NCI-H2227 (cell line): ENCODE data around the gene RCOR1.

Source experiments
- DNase-seq: peaks from one replicate; lab custom pipeline; 2025; ENCODE audit not compliant: unreplicated experiment; lab: John Stamatoyannopoulos, UW

RCOR1 gene

GRCh38 chr14:102711946-102712345, 119.5 kb downstream of the RCOR1 start:
- DNase-seq, result no peak

- DNase-seq, result no peak
These were observed 124.8 kb downstream of the RCOR1 start for GRCh38 chr14:102717276-102717675.

GRCh38 chr14:102722646-102723045, 130.2 kb downstream of the RCOR1 start:
- no peak for DNase-seq

DNA sequence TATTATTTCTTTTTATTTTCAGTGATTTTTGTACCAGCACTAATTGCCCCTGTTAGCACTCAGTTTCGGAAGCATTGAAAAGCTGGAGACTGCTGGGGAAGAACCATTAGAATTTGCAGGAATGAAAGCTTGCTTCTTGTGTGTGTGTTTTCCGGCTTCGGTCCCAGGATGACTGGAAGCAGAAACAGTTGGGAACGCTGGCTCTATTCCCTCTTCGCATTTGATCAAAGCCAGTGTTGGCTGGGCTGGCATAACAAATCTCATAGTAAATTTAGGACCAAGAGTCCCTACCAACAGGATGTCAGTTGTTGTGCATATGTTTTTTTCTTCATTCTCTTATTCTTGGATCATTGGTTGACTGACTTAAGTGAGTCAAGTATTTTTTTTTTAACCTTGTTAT, 131.2 kb downstream of the RCOR1 start:
- DNase-seq, result no peak

DNA sequence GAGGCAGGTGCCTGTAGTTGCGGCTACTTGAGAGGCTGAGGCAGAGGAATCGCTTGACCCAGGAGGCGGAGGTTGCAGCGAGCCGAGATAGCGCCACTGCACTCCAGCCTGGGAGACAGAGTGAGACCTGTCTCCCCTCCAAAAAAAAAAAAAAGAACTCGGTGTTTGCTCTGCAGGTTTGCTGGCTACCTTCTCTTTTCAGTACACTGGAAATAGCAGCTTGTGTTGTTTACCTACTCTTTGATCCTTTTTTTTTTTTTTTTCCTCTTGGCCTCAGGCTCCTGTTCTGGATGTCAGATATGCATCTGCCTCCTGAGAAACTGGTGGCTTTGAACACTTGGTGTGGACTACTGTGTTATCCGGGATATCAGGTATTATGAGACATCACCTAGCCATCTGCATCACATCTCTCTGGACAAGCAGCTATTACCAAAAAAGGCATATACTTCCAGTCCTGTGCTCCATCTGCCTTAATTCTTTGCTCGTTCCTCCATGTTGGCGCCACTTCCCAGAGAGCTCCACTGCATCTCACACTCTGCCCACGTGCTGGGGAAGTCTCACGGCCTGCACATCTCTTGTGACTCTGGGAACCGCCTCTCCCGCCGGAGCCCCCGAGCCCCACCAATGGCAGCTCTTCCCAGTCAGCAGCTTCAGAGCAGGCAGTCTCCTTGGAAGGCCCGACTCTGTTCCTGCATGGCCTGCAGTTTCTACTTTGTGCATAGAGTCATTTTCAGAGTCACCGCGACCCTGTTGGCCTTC, 133.9 kb downstream of the RCOR1 start:
- no peak for DNase-seq

DNA sequence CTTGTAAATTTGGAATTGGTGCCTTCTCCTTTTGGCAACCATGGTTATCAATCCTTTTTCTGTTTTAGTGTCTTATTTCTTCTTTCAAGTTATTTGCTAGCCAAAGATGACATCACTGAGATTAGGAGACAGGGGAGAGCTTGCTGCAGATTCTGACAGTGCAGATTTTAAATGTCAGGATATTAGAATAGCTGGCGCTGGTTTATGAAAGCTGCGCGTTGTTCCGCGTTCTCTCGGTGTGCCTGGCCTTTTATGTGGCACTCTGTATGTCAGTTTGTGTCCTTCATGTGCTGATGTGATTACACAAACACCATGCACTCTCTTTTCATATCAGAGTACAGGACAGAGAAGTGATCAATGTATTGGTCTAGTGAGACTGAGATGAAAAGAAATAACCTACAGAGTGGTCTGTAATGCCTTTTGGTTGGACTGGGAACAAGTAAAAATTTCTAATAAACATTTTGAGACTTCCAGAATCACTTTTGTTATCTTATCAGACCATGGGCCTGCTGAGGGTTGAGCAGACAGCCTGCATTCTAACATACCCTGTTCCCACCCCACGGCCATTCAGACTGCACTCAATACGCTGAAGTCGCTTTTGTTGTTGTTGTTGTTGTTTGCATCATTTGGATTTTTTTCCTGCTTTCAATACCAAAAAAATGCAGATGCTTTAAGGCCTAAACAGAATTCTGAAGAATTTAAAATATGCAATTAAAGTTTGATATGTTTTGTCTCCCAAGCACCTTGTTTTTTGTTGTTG, 135.1 kb downstream of the RCOR1 start:
- no peak for DNase-seq

DNA sequence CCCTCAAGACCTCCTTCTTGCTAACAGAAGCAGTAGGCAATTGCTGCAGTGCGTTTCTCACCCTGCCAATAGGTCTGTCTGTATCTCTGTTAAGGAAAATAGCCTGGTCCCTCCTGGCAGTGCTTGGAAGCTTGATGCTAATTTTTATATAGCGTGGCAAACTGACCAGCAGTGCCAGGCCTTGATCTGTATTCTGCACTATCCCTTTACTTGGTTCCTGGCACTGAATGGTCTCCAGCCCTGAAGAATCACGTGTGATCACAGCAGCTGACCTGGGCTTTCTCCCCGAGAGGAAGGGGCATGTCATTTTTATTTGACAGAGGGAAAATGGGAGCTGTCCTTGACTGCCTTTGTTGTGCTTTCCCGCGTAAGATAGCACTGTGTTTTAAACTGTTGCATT, 136.1 kb downstream of the RCOR1 start:
- no peak for DNase-seq

DNA sequence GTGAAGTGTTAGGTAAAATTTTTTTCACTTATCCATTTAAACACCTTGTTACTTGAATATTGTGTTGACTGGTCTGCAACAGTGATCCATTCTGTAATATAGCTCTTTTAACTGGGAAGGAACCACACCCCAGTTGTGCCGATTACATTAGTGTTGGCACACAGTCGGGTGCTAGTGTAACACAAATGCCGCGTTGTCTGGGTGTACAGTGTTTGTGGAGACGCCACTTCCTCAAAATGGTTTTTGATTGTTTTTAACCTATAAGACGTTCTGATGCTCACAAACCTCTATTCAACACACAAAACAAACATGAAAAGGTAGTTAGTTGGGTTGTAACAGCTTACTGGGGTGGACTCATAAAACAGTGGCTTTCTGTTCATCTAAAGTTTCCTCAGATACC, 136.8 kb downstream of the RCOR1 start:
- DNase-seq, result no peak

DNA sequence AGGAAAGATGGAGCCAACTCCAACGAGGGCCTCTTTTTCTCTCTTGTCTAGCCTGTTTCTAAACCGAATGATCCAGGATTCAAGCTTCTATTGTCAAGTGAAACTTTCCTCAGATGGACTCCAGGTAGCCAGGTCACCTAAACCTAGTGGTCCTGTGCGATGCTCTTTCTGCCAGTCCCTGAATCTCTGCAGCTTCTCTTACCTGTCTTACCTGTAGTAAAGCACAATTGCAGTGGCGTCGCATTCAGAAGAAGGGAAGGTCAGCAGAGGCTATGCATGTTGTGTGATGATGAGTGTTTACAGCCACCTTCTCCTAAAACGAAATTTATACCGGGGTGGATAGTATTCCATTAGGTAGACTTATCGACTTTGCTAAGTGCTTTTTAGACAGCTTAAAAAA, 137.4 kb downstream of the RCOR1 start:
- no peak for DNase-seq

GRCh38 chr14:102731101-102731870, 138.8 kb downstream of the RCOR1 start:
- no peak for DNase-seq

DNA sequence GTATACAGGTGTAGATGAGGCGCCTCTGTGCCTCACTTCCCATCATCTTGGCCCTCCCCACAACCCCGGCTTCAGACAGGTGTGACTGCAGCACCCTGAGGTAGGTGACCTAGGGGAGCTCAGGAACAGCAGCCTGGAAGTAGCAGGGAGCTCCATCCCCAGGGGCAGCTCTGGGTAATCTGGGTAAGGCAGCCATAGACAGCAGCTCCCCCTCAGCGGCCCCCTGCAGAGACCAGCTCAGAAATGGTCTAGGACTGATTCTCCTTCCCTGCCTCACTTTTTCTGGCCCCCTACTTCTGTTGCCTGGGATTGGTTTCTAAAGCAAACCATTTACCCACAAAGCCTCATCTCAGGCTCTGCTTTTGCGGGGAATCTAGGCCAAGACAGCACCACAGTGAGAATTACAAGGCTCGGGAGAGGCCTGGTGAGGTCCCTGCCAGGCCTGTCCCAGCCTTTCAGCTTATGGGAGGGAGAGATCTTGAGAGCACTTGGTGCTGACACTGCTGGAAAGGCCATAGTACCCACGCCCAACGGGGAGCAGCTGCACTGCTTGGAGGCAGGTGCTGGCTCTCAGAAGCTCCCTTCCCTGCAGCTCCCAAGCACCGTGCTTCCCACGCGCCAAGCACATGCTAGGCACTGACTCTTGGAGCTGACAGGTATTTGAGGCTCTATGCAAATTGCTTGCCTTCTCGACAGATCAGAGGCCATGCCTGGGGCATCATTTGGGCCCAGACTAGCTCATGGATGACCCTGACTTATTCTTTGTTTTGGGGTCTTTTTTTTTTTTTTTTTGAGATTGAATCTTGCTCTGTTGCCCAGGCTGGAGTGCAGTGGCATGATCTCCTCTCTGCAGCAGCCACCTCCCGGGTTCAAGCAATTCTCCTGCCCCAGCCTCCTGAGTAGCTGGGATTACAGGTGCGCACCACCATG, 139.7 kb downstream of the RCOR1 start:
- no peak for DNase-seq

DNA sequence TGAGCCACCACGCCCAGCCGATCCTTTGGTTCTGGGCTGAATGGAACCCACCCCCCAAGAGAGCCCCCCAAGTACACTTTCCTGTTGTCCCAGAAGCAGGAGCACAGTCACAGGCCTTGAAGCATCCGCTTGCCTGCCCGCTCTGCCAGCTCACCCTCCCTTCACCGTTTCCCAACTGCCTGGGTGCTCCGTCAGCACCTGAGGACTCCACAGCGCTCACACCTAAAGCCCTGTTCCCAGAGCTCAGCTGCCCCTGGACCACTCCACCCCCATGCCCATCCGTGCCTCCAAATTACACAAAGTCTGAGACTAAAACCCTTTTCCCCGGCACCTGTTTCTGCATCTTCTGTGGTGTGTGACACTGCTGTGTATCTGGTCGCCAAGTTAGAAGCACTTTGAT, 140.5 kb downstream of the RCOR1 start:
- no peak for DNase-seq

- no peak for DNase-seq
These were observed 140.9 kb downstream of the RCOR1 start for GRCh38 chr14:102733326-102733725.

- DNase-seq, result no peak
These were observed 142.0 kb downstream of the RCOR1 start for GRCh38 chr14:102734436-102734835.

DNA sequence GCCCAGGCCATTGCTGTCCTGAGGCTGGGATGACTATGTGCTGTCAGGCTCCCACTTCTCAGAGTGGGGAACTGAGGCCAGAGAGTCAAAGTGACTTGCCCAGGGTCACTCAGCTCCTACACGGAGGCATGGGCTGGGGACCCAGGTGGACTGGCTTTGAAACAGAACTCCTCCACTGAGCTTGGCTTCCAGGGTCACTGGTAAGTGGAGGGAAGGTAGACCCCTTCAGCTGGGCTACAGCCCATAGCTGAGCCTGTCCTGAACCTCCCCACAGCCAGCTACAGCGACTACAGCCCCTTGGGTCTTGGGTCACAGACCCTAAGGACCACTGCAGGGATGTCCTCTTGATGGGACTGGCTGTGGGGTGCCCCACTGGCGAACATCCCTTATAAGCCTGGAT, 144.5 kb downstream of the RCOR1 start:
- DNase-seq, result no peak

DNA sequence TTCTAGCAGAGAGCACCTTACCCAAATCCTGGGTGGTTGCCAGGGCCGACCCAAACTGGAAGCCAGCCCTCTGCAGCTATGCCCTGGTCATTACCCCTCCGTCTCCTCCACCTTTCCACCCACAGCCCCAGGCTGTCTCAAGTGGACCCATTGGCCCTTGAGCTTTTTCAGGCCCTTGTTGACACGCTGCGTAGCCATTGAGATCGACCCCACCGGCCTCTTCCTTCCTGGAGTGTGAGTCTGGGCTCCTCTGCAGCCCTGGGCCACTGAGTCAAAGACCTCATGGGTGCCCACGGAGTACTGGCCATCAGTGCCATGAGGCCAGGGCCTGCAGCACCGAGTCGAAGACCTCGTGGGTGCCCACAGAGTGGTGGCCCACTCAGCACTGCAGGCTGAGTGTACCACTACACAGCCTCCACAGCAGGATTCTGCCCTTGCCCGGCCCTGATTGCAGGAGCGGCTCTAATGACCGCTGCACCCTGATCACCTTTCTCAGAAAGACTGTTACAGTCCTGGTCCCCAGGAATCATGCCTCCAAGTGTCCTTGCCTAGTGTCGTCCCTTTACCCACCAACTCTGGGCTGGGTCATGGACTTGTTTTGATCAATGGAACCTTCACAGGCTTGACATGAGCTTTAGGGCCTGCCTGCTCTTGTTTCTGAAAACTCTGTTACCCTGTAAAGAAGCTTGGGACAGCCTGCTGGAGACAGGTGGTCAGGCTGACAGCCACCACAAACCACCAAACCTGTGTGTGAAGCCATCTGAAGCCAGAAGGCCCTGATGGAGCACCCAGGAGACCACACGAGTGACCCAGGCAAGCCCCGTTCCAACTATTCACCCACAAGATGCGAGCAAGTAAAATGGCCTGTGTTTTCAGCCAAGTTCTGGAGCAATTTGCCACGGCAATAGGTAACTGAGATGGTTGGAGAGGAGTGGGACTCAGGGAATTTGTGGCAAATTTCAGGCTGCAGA, 145.2 kb downstream of the RCOR1 start:
- no peak for DNase-seq

DNA sequence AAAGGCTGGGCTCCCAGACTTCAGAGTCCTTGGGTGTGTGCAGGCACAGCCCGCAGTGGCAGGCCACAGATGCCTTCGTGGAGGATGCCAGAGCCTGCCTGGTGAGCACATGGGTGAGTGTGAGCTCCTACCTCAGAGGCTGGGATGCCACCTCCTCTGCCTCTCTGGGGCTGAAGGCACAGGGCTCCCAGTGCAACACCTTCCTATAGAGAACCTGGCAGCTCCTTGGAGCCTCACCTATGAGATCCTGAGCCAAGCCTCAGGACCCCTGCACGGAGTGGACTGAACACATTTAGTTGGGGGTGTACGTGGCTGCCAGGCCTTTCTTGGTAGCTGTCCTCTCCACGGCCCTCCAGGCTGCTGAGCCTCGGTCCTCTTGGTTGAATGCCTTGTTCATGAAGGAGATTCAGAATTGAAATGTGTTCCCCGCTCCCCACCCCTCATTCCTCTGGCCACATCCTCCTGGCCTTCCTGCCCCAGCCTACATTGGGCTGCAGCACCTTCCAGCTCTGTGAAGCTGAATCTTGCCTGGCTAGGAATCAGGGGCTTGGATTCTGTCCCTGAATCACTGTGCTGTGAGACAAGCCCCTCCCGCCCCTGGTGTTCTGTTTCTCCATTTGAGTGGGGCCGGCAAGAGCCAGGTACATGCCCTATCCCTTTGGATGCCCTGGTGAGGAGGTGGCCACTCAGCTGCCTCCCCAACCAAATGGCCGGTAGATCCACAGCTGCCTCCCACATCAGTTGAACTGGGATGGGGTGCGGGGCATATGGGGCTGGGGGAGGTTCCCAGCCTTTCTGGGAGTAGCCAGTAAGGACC, 146.1 kb downstream of the RCOR1 start:
- no peak for DNase-seq

GRCh38 chr14:102739190-102739469, 146.7 kb downstream of the RCOR1 start:
- no peak for DNase-seq
